ENCODE data around the gene SMIM13.

Gene SMIM13

GRCh38 chr6:11161031-11161956, 67.7 kb downstream of the SMIM13 start:
- DNase-seq: no peak

GRCh38 chr6:11162262-11162661, 68.6 kb downstream of the SMIM13 start:
- no peak for DNase-seq

GRCh38 chr6:11163932-11164331, 70.3 kb downstream of the SMIM13 start:
- no peak for DNase-seq

- DNase-seq: no peak
These were observed 71.3 kb downstream of the SMIM13 start for GRCh38 chr6:11164717-11165646.

GRCh38 chr6:11166948-11167347, 73.3 kb downstream of the SMIM13 start:
- no peak for DNase-seq

GRCh38 chr6:11168091-11168635, 74.5 kb downstream of the SMIM13 start:
- no peak for DNase-seq

DNA sequence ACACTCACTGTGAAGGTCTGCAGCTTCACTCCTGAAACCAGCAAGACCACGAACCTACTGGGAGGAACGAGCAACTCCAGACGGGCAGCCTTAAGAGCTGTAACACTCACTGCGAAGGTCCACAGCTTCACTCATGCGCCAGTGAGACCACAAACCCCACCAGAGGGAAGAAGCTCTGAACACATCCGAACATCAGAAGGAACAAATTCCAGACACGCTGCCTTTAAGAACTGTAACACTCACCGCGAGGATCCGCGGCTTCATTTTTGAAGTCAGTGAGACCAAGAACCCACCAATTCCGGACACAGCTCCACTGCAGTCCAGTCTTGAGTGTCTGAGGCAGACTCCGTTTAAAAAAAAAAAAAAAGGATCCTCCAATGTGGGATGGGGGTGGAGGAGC, 78.3 kb downstream of the SMIM13 start:
- DNase-seq: no peak

DNA sequence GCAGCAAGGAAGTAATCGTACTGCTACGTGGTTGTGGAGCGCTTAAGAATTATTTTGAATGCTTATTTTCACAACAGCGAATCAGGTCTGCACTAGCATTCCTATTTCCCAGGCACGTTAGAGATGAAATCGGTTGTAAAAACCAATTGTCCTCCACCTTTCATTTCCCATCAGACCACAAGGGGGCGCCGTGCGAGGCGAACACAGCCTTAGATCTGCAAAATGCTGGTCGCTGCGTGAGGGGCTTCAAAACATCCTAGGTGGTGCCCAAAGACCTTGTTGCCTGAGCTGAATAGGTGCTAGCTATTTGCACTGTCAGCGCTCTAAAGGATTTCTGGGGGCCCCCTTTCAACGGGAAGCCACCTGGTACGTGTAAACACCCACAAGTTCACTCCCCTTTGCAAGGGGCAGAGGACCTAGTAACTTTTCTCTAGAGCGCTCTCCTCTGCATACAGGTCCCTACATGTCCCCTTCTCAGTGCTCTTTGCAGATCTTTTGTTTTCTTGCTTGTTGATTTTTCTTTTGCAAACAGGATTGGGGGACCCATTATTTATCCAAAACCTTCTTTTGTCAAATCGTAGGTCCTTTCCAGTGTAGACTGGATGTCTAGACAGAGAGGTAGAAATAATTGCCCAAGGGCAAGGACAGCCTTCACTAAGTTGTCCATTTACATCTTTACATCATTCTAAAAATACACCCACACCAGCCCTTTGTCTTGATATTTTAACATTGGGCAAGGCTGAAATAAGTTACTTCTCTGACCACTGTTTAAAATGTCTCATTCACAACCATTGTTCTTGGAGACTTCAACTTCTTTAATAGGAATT, 79.1 kb downstream of the SMIM13 start:
- no peak for DNase-seq

GRCh38 chr6:11174242-11174611, 80.6 kb downstream of the SMIM13 start:
- no peak for DNase-seq

- DNase-seq: no peak
These were observed 83.6 kb downstream of the SMIM13 start for GRCh38 chr6:11177271-11177670.

- no peak for DNase-seq
These were observed 85.4 kb downstream of the SMIM13 start for GRCh38 chr6:11179088-11179418.

DNA sequence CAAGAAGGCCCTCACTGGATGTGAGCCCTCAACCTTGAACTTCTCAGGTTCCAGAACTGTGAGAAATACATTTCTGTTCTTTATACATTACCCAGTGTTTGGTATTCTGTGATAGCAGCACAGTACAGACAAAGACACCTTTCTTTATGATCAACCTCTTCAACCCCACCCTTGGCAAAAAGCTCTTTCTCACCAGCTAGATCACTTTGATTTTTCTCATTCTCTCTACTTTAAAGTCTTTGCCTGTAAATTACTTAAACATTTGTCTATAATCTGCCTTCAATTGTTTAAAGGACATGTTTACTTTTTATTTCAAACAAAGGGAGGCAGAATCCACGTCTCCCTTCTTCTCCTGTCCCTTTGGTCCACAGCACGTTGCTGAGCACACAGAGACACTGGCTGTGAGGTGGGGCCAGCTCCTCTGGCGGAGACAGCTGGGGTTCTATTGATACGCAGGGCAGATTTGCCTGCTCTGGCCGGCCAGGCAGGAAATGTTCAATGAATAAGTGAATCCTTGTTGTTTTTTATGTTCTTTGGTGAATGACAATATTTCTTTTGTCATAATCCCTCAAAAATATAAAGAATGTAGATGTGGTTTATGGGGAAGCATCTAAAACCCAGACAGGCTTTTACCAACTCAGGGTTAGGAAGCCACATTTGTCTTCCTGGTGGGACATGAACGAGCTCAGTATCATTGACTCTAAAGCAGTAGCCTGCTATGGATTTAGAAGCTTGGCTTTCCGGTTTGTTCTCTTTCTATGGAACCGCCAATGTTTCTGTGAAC, 86.0 kb downstream of the SMIM13 start:
- no peak for DNase-seq

DNA sequence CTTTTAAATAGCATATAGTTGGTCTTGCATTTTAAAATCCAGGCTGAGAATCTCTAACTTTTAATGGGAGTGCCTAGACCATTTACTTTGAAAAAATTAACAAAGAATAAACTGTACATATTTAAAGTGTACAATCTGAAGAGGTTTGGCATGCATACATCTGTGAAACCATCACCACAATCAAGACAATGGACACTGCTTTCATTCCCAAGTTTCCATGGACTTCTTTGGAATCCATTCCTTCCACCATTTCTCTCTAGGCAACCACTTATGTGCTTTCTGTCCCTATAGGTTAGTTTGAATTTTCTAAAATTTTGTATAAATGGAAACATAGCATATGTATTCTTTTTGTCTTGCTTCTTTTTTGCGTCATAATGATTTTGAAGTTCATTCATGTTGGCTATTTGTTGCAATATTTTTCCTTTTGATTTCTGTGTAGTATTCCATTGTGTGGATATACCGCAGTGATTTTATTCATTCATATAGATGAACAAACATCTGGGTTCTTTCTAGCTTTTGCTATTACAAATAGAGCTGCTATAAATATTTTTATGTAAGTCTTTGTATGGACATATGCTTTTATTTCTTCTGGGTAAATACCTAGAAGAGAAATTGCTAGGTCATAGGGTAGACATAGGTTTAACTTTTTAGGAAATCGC, 88.0 kb downstream of the SMIM13 start:
- no peak for DNase-seq

DNA sequence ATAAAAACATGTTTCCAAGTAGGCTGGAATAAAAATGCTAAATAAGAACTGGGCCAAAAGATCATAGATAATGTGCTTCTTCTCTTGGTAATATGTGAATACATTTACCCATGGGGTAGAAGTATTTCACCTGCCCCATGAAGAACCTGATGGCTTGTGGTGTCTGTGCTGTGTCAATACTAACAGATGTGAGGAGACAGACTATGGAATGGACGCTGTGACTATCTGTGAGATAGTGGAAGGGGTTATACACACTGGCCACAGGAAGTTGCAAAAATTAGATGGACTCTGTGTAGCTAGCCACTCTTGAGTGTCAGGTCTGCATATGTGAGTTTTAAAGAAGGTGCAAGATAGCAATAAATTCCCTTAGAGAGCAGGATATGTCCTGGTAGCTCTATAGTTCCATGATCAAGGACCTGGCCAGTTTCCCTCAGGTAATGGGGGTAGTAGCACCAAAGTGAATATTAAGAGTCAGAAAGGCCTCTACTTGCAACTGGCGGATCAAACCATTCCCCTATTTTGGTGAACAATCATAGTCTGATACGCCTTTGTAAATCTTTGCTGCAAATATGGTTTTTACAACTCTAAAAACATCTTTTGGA, 90.2 kb downstream of the SMIM13 start:
- no peak for DNase-seq

DNA sequence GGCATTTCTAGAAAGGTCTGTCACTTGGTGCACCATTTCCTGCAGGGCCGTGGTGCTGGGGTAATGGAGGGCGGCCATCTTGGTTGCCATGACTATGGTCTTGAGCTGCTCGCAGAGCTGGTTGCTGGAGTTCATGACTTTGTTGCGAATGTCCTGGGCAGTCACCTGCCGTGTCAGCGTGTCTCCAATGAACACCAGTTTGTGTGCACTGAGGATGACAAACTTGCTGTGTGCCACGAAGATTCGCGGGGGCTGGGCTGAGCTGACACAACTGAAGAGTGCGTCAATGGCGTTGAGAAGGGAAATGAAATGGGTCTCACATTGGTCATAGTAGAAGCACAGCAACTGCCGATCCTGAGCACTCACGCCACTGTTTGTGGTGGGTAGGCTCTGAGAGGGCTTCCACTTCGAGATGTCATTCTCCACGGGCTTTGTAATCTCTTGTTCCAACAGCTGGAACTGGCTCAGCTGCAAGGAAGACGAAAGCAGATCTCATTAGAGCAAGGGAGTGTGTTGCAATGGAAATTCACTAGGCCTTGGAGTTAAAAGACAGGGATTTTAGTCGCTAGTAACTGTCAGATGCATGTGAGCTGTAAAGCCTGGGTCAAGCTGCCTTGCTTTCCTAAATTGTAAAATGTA, 91.7 kb downstream of the SMIM13 start:
- DNase-seq: no peak

GRCh38 chr6:11187301-11187700, 93.7 kb downstream of the SMIM13 start:
- no peak for DNase-seq

All from DMS79 (cell line).